ENCODE results near the gene TINAG.

- no peak for TF ChIP-seq PHB2 (IDR thresholded peaks at IDR 0.05; ENCODE audit: partially characterized antibody)
- no peak for TF ChIP-seq E2F5 (CRISPR knock-in tag; conservative IDR thresholded peaks at IDR 0.05)
These were observed 766 bp upstream of the TINAG start for GRCh38 chr6:54307439-54307910.
